Activated T-cell treated with anti-CD3 and anti-CD28 coated beads, Interleukin-2, amount 50 U/mL, for 72 hours (primary cell): Measurements from ENCODE around the gene CCR5AS.

Experiments
- ATAC-seq, 2 donors: fragments of 150-1000 bp; cut with Tn5 transposase; replicated peaks in 1 of 2; 2 replicates each; pipeline ENCODE4 v1.10.0; 2021; ENCODE audit warnings: moderate library complexity in 2 of 2, mild to moderate bottlenecking in 1 of 2
- DNase-seq, 2 donors: peaks; one replicate each; pipeline ENCODE4 v3.0.0; 2021 to 2022; ENCODE audit warnings: mixed read lengths in 1 of 2
- H3K27ac Mint-ChIP-seq: one replicate; pipeline ENCODE4 v1.8.0; 2022; ENCODE audit warnings: mild to moderate bottlenecking, moderate library complexity, mixed read lengths
- H3K27me3 Mint-ChIP-seq: one replicate; pipeline ENCODE4 v1.8.0; 2022; ENCODE audit warnings: low read depth, mixed read lengths
- H3K36me3 Mint-ChIP-seq, 2 donors: one replicate each; pipeline ENCODE4 v1.8.0; 2022; ENCODE audit warnings: mixed read lengths in 2 of 2, mild to moderate bottlenecking in 1 of 2; ENCODE audit not compliant: insufficient read depth in 2 of 2
- H3K4me1 Mint-ChIP-seq: one replicate; pipeline ENCODE4 v1.8.0; 2022; ENCODE audit warnings: low read depth, mixed read lengths
- H3K4me3 Mint-ChIP-seq, 2 donors: one replicate each; pipeline ENCODE4 v1.8.0; 2022; ENCODE audit warnings: mild to moderate bottlenecking in 2 of 2, mixed read lengths in 2 of 2, moderate library complexity in 2 of 2
- H3K9me3 Mint-ChIP-seq, 2 donors: one replicate each; pipeline ENCODE4 v1.8.0; 2022; ENCODE audit warnings: mixed read lengths in 2 of 2

CCR5AS gene

DNA sequence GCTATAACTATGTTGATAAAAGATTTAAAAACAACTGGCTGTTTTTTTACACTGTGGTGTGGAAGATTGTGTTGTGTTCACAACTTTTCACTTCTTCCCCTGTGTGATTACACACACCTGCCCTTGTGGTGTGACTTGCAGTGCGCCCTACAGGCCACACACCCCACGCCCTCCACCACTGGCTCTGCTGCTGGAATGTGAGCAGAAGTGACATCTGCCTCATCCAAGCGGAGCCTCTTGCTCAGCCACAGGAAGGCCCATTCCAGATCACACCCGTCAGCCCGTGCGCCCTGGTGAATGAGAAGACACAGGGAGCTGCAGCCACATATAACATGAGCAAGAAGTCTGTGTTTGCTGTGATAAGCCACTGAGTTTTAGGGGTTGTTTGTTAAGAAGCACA lies 46.0 kb downstream of the CCR5AS start:
- ATAC-seq (no peak), DNase-seq (no peak)
- no peak overlapping the region for H3K27ac Mint-ChIP-seq
- no peaks in the 10 kb centered on the region for H3K9me3 Mint-ChIP-seq
- H3K27me3 Mint-ChIP-seq, result peaks cover 67% of the 10 kb centered on the region
- peaks cover 31% of the 10 kb centered on the region for H3K4me1 Mint-ChIP-seq
- peak overlapping the region in 1 of 2 donors; percentile 16 for H3K4me3 Mint-ChIP-seq
- H3K36me3 Mint-ChIP-seq, result no peaks in the 10 kb centered on the region

DNA sequence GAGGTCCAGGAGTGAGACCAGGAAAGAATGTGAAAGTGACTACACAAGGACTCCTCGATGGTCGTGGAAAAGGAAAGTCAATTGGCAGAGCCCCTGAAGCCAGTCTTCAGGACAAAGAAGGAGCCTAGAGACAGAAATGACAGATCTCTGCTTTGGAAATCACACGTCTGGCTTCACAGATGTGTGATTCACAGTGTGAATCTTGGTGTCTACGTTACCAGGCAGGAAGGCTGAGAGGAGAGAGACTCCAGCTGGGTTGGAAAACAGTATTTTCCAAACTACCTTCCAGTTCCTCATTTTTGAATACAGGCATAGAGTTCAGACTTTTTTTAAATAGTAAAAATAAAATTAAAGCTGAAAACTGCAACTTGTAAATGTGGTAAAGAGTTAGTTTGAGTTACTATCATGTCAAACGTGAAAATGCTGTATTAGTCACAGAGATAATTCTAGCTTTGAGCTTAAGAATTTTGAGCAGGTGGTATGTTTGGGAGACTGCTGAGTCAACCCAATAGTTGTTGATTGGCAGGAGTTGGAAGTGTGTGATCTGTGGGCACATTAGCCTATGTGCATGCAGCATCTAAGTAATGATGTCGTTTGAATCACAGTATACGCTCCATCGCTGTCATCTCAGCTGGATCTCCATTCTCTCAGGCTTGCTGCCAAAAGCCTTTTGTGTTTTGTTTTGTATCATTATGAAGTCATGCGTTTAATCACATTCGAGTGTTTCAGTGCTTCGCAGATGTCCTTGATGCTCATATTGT lies 47.0 kb downstream of the CCR5AS start:
- H3K27ac Mint-ChIP-seq, result no peak overlapping the region
- H3K36me3 Mint-ChIP-seq, result peaks cover 0 to 2% of the 10 kb centered on the region in 2 donors
- DNase-seq (peak; percentile 45), ATAC-seq (peak; percentile 92)
- peaks cover 30% of the 10 kb centered on the region for H3K4me1 Mint-ChIP-seq
- H3K4me3 Mint-ChIP-seq, result peak overlapping the region in 1 of 2 donors; percentile 13
- H3K9me3 Mint-ChIP-seq, result no peaks in the 10 kb centered on the region
- peaks cover 67% of the 10 kb centered on the region for H3K27me3 Mint-ChIP-seq

DNA sequence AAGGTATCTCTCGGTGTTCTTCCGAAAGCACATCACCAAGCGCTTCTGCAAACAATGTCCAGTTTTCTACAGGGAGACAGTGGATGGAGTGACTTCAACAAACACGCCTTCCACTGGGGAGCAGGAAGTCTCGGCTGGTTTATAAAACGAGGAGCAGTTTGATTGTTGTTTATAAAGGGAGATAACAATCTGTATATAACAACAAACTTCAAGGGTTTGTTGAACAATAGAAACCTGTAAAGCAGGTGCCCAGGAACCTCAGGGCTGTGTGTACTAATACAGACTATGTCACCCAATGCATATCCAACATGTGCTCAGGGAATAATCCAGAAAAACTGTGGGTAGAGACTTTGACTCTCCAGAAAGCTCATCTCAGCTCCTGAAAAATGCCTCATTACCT lies 48.4 kb downstream of the CCR5AS start:
- Mint-ChIP-seq H3K27me3 (peaks cover 70% of the 10 kb centered on the region), H3K9me3 (no peaks in the 10 kb centered on the region), H3K4me3 (peak overlapping the region in 1 of 2 donors; percentile 4), H3K36me3 (peaks cover 0 to 2% of the 10 kb centered on the region in 2 donors), H3K4me1 (peaks cover 41% of the 10 kb centered on the region), H3K27ac (no peak overlapping the region)
- no peak for DNase-seq
- ATAC-seq, result no peak

DNA sequence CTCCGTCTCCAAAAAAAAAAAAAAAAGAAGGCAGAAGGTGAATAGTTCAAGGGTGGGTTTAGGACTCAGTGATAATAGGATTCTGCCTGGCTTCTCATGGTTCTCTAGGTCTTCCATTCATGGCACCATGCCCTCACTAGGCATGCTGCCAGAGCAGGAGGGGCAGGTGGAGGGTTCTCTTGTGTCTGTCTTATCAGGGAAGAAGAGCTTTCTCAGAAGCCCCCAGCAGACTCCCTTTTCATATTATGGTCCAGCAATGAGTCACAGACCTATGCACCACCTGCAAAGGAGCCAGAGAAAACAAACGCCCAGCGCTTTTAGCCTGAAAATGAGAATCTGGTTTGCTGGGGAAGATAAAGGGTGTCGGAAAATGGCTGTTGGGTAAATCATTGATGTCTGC lies 50.0 kb downstream of the CCR5AS start:
- DNase-seq (no peak), ATAC-seq (no peak)
- H3K9me3 Mint-ChIP-seq, result no peaks in the 10 kb centered on the region
- H3K27me3 Mint-ChIP-seq, result peaks cover 78% of the 10 kb centered on the region
- H3K36me3 Mint-ChIP-seq, result peaks cover 0 to 2% of the 10 kb centered on the region in 2 donors
- no peak overlapping the region for H3K4me3 Mint-ChIP-seq
- H3K27ac Mint-ChIP-seq, result no peak overlapping the region
- peaks cover 54% of the 10 kb centered on the region for H3K4me1 Mint-ChIP-seq

DNA sequence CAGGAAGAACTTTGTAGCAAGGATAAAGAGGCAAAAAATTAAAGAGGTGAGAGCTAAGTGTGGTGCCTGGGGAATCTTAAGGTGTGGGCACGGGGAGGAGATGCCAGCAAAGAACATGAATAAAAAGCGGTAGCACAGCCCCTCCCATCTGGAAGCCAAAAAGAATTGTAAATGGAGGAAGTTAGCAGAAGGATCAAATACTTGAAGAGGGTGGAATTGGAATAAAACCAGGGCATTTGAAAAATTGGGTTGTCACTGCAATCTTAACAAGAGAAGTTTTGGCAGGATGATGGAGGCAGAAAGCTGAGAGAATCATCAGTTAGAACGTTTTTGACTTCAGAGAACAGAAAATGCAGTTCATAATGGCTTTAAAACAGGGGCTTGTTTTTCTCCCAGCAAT lies 50.6 kb downstream of the CCR5AS start:
- Mint-ChIP-seq H3K27ac (no peak overlapping the region), H3K4me1 (peaks cover 48% of the 10 kb centered on the region), H3K36me3 (peaks cover 0 to 2% of the 10 kb centered on the region in 2 donors), H3K9me3 (no peaks in the 10 kb centered on the region), H3K4me3 (no peak overlapping the region), H3K27me3 (peaks cover 78% of the 10 kb centered on the region)
- DNase-seq (no peak), ATAC-seq (no peak)

DNA sequence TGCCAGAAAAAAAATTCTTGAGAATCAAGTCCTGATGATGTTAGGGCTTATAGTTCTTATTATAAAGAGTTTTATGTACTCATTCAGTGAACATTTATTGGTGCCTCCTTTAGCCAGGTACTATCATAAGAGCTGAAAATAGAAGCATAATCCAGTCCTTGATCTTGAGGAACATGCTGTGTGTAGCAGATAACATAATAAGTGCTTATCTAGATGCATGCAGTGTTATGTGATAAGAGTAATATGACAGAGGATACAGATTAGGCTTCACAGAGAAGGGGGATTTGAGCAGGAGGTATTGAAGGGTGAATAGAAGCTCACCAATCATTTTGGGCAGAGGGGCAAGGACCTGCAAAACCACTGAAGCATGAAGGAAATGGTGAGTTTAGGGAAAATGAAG lies 51.9 kb downstream of the CCR5AS start:
- no peak overlapping the region for H3K4me3 Mint-ChIP-seq
- DNase-seq (no peak), ATAC-seq (no peak)
- H3K27me3 Mint-ChIP-seq, result peaks cover 88% of the 10 kb centered on the region
- no peaks in the 10 kb centered on the region for H3K9me3 Mint-ChIP-seq
- H3K36me3 Mint-ChIP-seq, result peaks cover 0 to 2% of the 10 kb centered on the region in 2 donors
- H3K4me1 Mint-ChIP-seq, result peaks cover 46% of the 10 kb centered on the region
- H3K27ac Mint-ChIP-seq, result no peak overlapping the region

DNA sequence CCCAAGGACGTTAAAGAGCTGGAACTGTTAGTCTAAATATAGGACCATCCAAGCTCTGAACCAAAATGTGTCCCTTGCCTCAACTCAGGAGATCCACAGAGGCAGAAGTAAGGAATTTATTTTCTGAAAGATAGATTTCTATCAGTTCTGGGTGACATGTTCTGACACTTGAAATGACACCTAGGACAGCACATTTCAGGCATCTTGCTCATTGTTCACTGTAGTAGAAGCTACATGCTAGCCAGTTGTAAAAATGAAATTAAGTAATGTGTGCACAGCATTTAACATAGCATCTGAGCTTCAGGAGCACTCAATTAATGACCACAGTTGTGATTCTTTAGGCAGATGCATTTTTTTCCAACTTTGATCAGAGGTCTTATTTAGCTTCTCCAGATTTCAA lies 52.4 kb downstream of the CCR5AS start:
- H3K9me3 Mint-ChIP-seq, result no peaks in the 10 kb centered on the region
- H3K4me1 Mint-ChIP-seq, result peaks cover 46% of the 10 kb centered on the region
- peak overlapping the region in 1 of 2 donors; percentile 40 for H3K4me3 Mint-ChIP-seq
- DNase-seq (no peak), ATAC-seq (peak; percentile 19 to 52)
- no peak overlapping the region for H3K27ac Mint-ChIP-seq
- H3K27me3 Mint-ChIP-seq, result peaks cover 87% of the 10 kb centered on the region
- peaks cover 0 to 2% of the 10 kb centered on the region in 2 donors for H3K36me3 Mint-ChIP-seq

DNA sequence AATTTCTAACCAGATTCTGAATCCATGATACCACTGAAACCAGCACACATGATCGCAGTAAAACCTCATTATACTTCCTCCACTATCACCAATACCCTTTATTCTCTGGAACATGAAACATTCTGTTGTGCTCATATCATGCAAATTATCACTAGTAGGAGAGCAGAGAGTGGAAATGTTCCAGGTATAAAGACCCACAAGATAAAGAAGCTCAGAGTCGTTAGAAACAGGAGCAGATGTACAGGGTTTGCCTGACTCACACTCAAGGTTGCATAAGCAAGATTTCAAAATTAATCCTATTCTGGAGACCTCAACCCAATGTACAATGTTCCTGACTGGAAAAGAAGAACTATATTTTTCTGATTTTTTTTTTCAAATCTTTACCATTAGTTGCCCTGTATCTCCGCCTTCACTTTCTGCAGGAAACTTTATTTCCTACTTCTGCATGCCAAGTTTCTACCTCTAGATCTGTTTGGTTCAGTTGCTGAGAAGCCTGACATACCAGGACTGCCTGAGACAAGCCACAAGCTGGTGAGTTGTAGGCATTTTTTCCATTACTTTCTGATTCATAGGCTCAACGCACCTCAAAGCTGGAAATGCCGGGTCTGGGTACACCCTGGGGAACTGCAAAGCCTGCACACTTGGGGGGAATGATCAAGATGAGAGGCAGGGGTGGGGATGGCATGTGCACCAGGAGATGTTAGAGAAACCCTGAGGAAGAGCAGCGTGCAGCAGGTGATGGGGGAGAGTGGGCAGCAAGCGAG lies 53.0 kb downstream of the CCR5AS start, which contains the start of gene CCR2:
Gene CCR2, plus strand, starts transcription at position 465 of the 764 bp plus-strand sequence. CDS start 3,417 bp downstream, outside the sequence.
- ATAC-seq (peak; percentile 70 to 71), DNase-seq (no peak)
- H3K4me3 Mint-ChIP-seq, result peak within 1 kb of the TSS; percentile 19 to 40

DNA sequence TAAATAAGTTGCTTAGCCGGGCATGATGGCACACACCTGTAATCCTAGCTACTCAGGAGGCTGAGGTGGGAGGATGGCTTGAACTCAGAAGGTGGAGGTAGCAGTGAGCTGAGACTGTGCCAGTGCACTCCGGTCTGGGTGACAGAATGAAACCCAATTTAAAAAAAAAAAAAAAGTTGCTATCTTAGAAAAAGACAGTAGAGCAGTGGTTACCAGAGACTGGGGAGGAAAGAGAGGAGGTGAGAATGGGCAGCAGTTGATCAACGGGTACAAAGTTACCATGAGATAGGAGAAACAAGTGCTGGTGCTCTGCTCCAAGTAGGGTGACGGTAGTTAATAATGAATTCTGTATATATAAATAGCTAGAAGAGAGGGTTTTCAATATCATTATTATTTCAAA lies 53.8 kb downstream of the CCR5AS start:
- no peak for ATAC-seq
- no peak for DNase-seq
- Mint-ChIP-seq H3K27ac (no peak overlapping the region), H3K4me1 (peaks cover 48% of the 10 kb centered on the region), H3K36me3 (peaks cover 4 to 5% of the 10 kb centered on the region in 2 donors), H3K4me3 (peak overlapping the region in 1 of 2 donors; percentile 2), H3K27me3 (peaks cover 83% of the 10 kb centered on the region), H3K9me3 (peaks cover 0 to 2% of the 10 kb centered on the region in 2 donors)

More for the DNA sequence above, 53.0 kb downstream of the CCR5AS start, which contains the start of gene CCR2:
- H3K36me3 Mint-ChIP-seq, result peaks cover 1 to 2% of the 10 kb centered on the region in 2 donors
- peaks cover 83% of the 10 kb centered on the region for H3K27me3 Mint-ChIP-seq
- H3K9me3 Mint-ChIP-seq, result peaks cover 0 to under 1% of the 10 kb centered on the region in 2 donors
- H3K27ac Mint-ChIP-seq, result no peak within 1 kb of the TSS
- H3K4me1 Mint-ChIP-seq, result peaks cover 46% of the 10 kb centered on the region

DNA sequence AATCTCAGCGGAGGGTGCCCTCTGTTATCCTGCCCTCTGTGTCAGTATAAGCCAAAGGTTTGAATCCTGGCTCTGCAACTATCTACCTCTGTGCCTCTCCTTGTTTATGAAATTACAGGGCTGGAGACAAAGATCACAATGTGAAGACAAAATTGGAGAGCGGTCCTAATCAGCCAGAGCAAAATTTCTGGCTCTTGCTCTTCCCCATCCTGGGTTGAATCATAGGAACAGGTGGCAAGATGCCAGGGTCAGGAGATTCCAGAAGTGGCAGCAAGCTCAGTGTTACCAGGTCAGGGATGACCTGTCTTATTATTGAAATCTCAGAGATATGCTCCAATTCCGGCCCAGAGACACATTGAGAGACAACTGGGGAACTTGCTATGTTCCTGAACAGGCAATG lies 55.2 kb downstream of the CCR5AS start:
- peaks cover 48% of the 10 kb centered on the region for H3K4me1 Mint-ChIP-seq
- DNase-seq (no peak), ATAC-seq (no peak)
- H3K27me3 Mint-ChIP-seq, result peaks cover 78% of the 10 kb centered on the region
- peaks cover 9 to 12% of the 10 kb centered on the region in 2 donors for H3K36me3 Mint-ChIP-seq
- no peak overlapping the region for H3K4me3 Mint-ChIP-seq
- H3K27ac Mint-ChIP-seq, result no peak overlapping the region
- H3K9me3 Mint-ChIP-seq, result peaks cover 2 to 4% of the 10 kb centered on the region in 2 donors

DNA sequence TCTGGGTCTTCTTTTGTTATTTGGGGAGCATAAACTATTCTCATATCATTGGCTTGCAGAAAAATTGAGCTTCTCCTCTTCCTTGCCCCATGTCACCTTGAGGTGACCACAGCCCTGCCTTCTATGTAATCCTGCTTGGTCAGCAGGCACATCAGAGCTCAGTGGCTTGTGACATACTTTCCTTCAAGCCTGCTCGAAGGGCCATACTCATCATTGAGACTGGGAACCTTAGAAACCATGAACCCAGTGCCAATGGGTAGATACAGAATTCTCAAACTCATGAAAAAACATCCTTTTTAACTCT lies 56.7 kb downstream of the CCR5AS start:
- Mint-ChIP-seq H3K4me3 (peak overlapping the region in 1 of 2 donors; percentile 73), H3K27me3 (peaks cover 64% of the 10 kb centered on the region), H3K36me3 (peaks cover 9 to 12% of the 10 kb centered on the region in 2 donors), H3K4me1 (peaks cover 48% of the 10 kb centered on the region), H3K27ac (no peak overlapping the region), H3K9me3 (peaks cover 4% of the 10 kb centered on the region in 2 donors)
- ATAC-seq (peak in 1 of 2 donors; percentile 31), DNase-seq (no peak)

DNA sequence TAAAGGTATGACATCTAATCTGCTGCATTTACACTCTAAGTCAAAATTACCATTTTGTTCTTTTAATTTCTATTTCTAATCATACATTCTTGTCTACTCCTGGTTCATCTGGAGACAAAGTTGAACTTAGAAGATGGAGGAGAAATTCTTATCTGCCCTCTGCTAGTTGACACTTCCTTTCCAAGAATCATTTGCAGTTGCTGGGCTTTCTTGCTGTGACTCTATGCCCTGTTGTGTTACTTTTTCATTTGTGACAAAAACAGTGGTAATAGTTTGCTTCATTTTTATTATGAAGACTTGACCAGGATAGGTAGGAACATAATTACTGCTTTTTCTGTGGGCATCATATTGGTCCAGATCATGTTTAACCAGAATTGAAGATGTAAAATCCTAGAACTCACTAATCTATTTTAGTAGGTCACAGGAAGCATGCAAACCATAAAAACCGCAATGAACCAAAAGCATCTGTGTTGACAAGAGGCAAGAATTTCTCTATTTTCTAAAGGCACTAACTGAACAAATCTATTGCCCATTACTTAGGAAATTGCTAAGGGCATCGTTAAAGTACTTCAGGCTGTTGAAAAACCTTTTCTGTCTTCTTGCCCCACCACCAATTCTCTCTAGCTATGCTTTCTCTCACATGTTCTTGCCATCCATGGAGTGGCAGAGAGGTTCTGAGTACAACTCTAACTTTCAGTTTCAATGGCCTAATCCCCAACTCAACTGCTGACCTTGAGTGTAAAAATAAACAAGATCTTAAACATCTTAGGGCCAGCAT lies 57.2 kb downstream of the CCR5AS start:
- Mint-ChIP-seq H3K4me3 (peak overlapping the region; percentile 15 to 73), H3K27me3 (peaks cover 59% of the 10 kb centered on the region), H3K27ac (peak overlapping the region; percentile 76), H3K4me1 (peaks cover 48% of the 10 kb centered on the region), H3K9me3 (peaks cover 4% of the 10 kb centered on the region in 2 donors), H3K36me3 (peaks cover 9% of the 10 kb centered on the region in 2 donors)
- DNase-seq (no peak), ATAC-seq (peak; percentile 24 to 45)
